WTC11 (cell line): ENCODE data around the gene GNAT3.

Source experiments
- AFF4 ChIP-seq: sonication (generic); formaldehyde crosslinking; IDR thresholded peaks from 2 replicates; pipeline ENCODE4 v1.8.1; 2023; ENCODE audit warnings: mild to moderate bottlenecking, missing genetic modification reagents, borderline replicate concordance
- ATF6 ChIP-seq: sonication (generic); formaldehyde crosslinking; IDR thresholded peaks from 2 replicates; pipeline ENCODE4 v1.8.1; 2023; ENCODE audit warnings: mild to moderate bottlenecking, missing genetic modification reagents
- CTCF ChIP-seq: fragments of 200-600 bp; IDR thresholded peaks from 2 replicates; pipeline ENCODE4 v1.8.0; 2022; ENCODE audit warnings: antibody characterized with exemption
- ELF4 ChIP-seq: sonication (generic); formaldehyde crosslinking; IDR thresholded peaks from 2 replicates; pipeline ENCODE4 v1.8.1; 2022; ENCODE audit warnings: low read depth, mild to moderate bottlenecking, moderate library complexity, missing genetic modification reagents
- JUN ChIP-seq: sonication (generic); formaldehyde crosslinking; IDR thresholded peaks from 2 replicates; pipeline ENCODE4 v1.8.0; 2023; ENCODE audit warnings: mild to moderate bottlenecking, missing genetic modification reagents
- MAX ChIP-seq: sonication (generic); formaldehyde crosslinking; IDR thresholded peaks from 2 replicates; pipeline ENCODE4 v1.8.0; 2022; ENCODE audit warnings: mild to moderate bottlenecking, missing genetic modification reagents
- NR1H2 ChIP-seq: sonication (generic); formaldehyde crosslinking; IDR thresholded peaks from 2 replicates; pipeline ENCODE4 v1.9.0; 2021; ENCODE audit warnings: mild to moderate bottlenecking, moderate library complexity, missing genetic modification reagents
- SMAD3 ChIP-seq: sonication (generic); formaldehyde crosslinking; IDR thresholded peaks from 2 replicates; pipeline ENCODE4 v1.8.0; 2022; ENCODE audit warnings: missing genetic modification reagents, mild to moderate bottlenecking, borderline replicate concordance
- TCF7 ChIP-seq: sonication (generic); formaldehyde crosslinking; IDR thresholded peaks from 2 replicates; pipeline ENCODE4 v1.8.0; 2022; ENCODE audit warnings: mild to moderate bottlenecking, low read depth, missing genetic modification reagents, moderate library complexity
- ZBTB43 ChIP-seq: sonication (generic); formaldehyde crosslinking; IDR thresholded peaks from 2 replicates; pipeline ENCODE4 v1.8.1; 2023; ENCODE audit warnings: mild to moderate bottlenecking, missing genetic modification reagents
- ZNF396 ChIP-seq: fragments of 250-450 bp; sonication (Bioruptor Pico); IDR thresholded peaks from 2 replicates; pipeline ENCODE4 v1.8.0; 2021; ENCODE audit warnings: mild to moderate bottlenecking, moderate library complexity, borderline replicate concordance
- ZNF416 ChIP-seq: fragments of 250-450 bp; sonication (Bioruptor Pico); IDR thresholded peaks from 2 replicates; pipeline ENCODE4 v1.9.0; 2021; ENCODE audit warnings: mild to moderate bottlenecking, inconsistent platforms
- ZNF425 ChIP-seq: fragments of 250-450 bp; sonication (Bioruptor Pico); conservative IDR thresholded peaks from 2 replicates; pipeline ENCODE4 v1.9.0; 2021; ENCODE audit warnings: mild to moderate bottlenecking
- ZSCAN18 ChIP-seq: fragments of 250-450 bp; sonication (Bioruptor Pico); IDR thresholded peaks from 2 replicates; pipeline ENCODE4 v2.1.2; 2022; ENCODE audit warnings: mild to moderate bottlenecking, moderate library complexity

GRCh38 chr7:80528689-80529088 lies 16.8 kb upstream of the GNAT3 start:
- TF ChIP-seq ZNF425 (CRISPR knock-in tag) = no peak
- TF ChIP-seq CTCF = no peak
- no peak for TF ChIP-seq ZBTB43 (CRISPR knock-in tag)
- no peak for TF ChIP-seq AFF4
- no peak for TF ChIP-seq ELF4
- no peak for TF ChIP-seq ZNF396
- no peak for TF ChIP-seq TCF7 (CRISPR knock-in tag)
- no peak for TF ChIP-seq MAX (CRISPR knock-in tag)
- no peak for TF ChIP-seq ZSCAN18 (CRISPR knock-in tag)
- TF ChIP-seq SMAD3 = no peak
- TF ChIP-seq NR1H2 = no peak
- TF ChIP-seq ZNF416 (CRISPR knock-in tag) = no peak
- no peak for TF ChIP-seq JUN (CRISPR knock-in tag)
- no peak for TF ChIP-seq ATF6 (CRISPR knock-in tag)
